GM23338 (cell line): ENCODE measurements around the gene PIM3. TPM values are rescaled to one million over a fixed set of nuclear protein-coding genes. Genes with fewer than 3 reads are reported as not detected.

ENCODE experiments used
- ATAC-seq: fragments of 200-7000 bp; cut with Tn5 transposase; 3 replicates; pipeline ENCODE4 v1.9.1; 2020
- DNase-seq: peaks from one replicate; pipeline ENCODE4 v3.0.0-alpha.2; 2015; ENCODE audit warnings: low spot score
- H2AFZ ChIP-seq: fragments of 200-600 bp; sonication (generic); 2 replicates; pipeline ENCODE4 v1.8.0; 2016; ENCODE audit warnings: antibody characterized with exemption, mild to moderate bottlenecking, moderate library complexity
- H3F3A ChIP-seq: fragments of 200-600 bp; sonication (generic); replicated peaks from 2 replicates; pipeline ENCODE4 v1.8.0; 2017; ENCODE audit warnings: antibody characterized with exemption, mixed run types, low read depth
- H3K27ac ChIP-seq: fragments of 200-600 bp; sonication (generic); 2 replicates; pipeline ENCODE4 v1.6.1; 2016; ENCODE audit warnings: low read depth
- H3K27me3 ChIP-seq: fragments of 200-600 bp; sonication (generic); 2 replicates; pipeline ENCODE4 v1.8.0; 2016; ENCODE audit warnings: mild to moderate bottlenecking, mixed run types, moderate library complexity; ENCODE audit not compliant: insufficient read depth
- H3K36me3 ChIP-seq: fragments of 200-600 bp; sonication (generic); 2 replicates; pipeline ENCODE4 v1.8.0; 2016; ENCODE audit warnings: mild to moderate bottlenecking; ENCODE audit not compliant: insufficient read depth
- H3K4me1 ChIP-seq: fragments of 200-600 bp; sonication (generic); 2 replicates; pipeline ENCODE4 v1.8.0; 2016; ENCODE audit warnings: mild to moderate bottlenecking, moderate library complexity; ENCODE audit not compliant: insufficient read depth
- H3K4me2 ChIP-seq: fragments of 200-600 bp; sonication (generic); 2 replicates; pipeline ENCODE4 v1.7.1; 2017; ENCODE audit warnings: mixed run types
- H3K4me3 ChIP-seq: fragments of 200-600 bp; sonication (generic); 2 replicates; pipeline ENCODE4 v1.6.1; 2016; ENCODE audit warnings: mixed run types
- H3K79me2 ChIP-seq: fragments of 200-600 bp; sonication (generic); replicated peaks from 2 replicates; pipeline ENCODE4 v1.8.0; 2017; ENCODE audit warnings: mild to moderate bottlenecking; ENCODE audit not compliant: insufficient read depth
- H3K9me2 ChIP-seq: fragments of 200-600 bp; sonication (generic); 2 replicates; pipeline ENCODE4 v1.8.0; 2017; ENCODE audit not compliant: insufficient read depth
- H4K20me1 ChIP-seq: fragments of 200-600 bp; sonication (generic); replicated peaks from 2 replicates; pipeline ENCODE4 v1.8.0; 2017; ENCODE audit warnings: mild to moderate bottlenecking; ENCODE audit not compliant: insufficient read depth
- H3K27ac Mint-ChIP-seq: 2 replicates; pipeline ENCODE4 v1.8.0; 2020; ENCODE audit warnings: inconsistent platforms, mild to moderate bottlenecking, moderate library complexity, mixed read lengths
- H3K27me3 Mint-ChIP-seq: 3 replicates; pipeline ENCODE4 v1.8.0; 2022; ENCODE audit warnings: low read depth, mild to moderate bottlenecking, moderate library complexity, mixed read lengths, inconsistent platforms; ENCODE audit not compliant: insufficient read depth, poor library complexity
- H3K36me3 Mint-ChIP-seq: 3 replicates; pipeline ENCODE4 v1.8.0; 2021; ENCODE audit warnings: low read depth, mild to moderate bottlenecking, inconsistent platforms, moderate library complexity, mixed read lengths
- H3K4me1 Mint-ChIP-seq: 3 replicates; pipeline ENCODE4 v1.8.0; 2020; ENCODE audit warnings: mild to moderate bottlenecking, inconsistent platforms, mixed read lengths
- H3K4me3 Mint-ChIP-seq: 3 replicates; pipeline ENCODE4 v1.8.0; 2021; ENCODE audit warnings: moderate library complexity, mild to moderate bottlenecking, inconsistent platforms, mixed read lengths
- H3K9me3 Mint-ChIP-seq: 3 replicates; pipeline ENCODE4 v1.8.0; 2020; ENCODE audit warnings: moderate library complexity, mild to moderate bottlenecking, inconsistent platforms, mixed read lengths
- CREB1 ChIP-seq: fragments of 250-450 bp; sonication (Bioruptor Pico); IDR thresholded peaks from 2 replicates; pipeline ENCODE4 v1.5.0; 2020; ENCODE audit warnings: low read depth, mild to moderate bottlenecking, moderate library complexity
- CTCF ChIP-seq, 2 experiments: fragments of 200-600 bp in 1 of 2; sonication (generic) in 1 of 2; conservative IDR thresholded peaks; 2 replicates each; pipeline versions ENCODE4 v1.5.1 to v1.6.1; 2016 to 2017; ENCODE audit warnings: antibody characterized with exemption in 2 of 2, low read depth in 2 of 2, mild to moderate bottlenecking in 2 of 2, moderate library complexity in 1 of 2
- ETS1 ChIP-seq: IDR thresholded peaks from 2 replicates; pipeline ENCODE4 v1.6.1; 2016; ENCODE audit warnings: antibody characterized with exemption
- EZH2 ChIP-seq: fragments of 200-600 bp; sonication (generic); IDR thresholded peaks from one replicate; pipeline ENCODE4 v1.8.0; 2017; ENCODE audit warnings: antibody characterized with exemption, mild to moderate bottlenecking, low read depth; ENCODE audit not compliant: unreplicated experiment
- EZH2phosphoT487 ChIP-seq: fragments of 200-600 bp; sonication (generic); IDR thresholded peaks from one replicate; pipeline ENCODE4 v1.8.1; 2018; ENCODE audit warnings: antibody characterized with exemption; ENCODE audit not compliant: unreplicated experiment
- JUNB ChIP-seq: IDR thresholded peaks from one replicate; pipeline ENCODE4 v1.6.1; 2016; ENCODE audit warnings: antibody characterized with exemption; ENCODE audit not compliant: unreplicated experiment
- NANOG ChIP-seq: IDR thresholded peaks from 2 replicates; pipeline ENCODE4 v1.6.1; 2016; ENCODE audit warnings: antibody characterized with exemption, borderline replicate concordance
- POLR2AphosphoS5 ChIP-seq: IDR thresholded peaks from 2 replicates; pipeline ENCODE4 v1.6.1; 2016; ENCODE audit warnings: antibody characterized with exemption, low read depth
- REST ChIP-seq: IDR thresholded peaks from one replicate; pipeline ENCODE4 v1.6.1; 2018; ENCODE audit warnings: antibody characterized with exemption; ENCODE audit not compliant: unreplicated experiment
- STAT1 ChIP-seq: IDR thresholded peaks from one replicate; pipeline ENCODE4 v1.6.1; 2016; ENCODE audit warnings: antibody characterized with exemption; ENCODE audit not compliant: unreplicated experiment
- ZNF114 ChIP-seq: fragments of 250-450 bp; sonication (Bioruptor Pico); IDR thresholded peaks from 2 replicates; pipeline ENCODE4 v1.5.0; 2020; ENCODE audit warnings: mild to moderate bottlenecking, moderate library complexity
- ZNF331 ChIP-seq: fragments of 250-450 bp; sonication (Bioruptor Pico); IDR thresholded peaks from 2 replicates; pipeline ENCODE4 v1.5.0; 2020; ENCODE audit warnings: low read depth, mild to moderate bottlenecking, moderate library complexity
- polyA plus RNA-seq: library from polyadenylated mRNA; unstranded; fragments of >200 nt; fragmentation: Nextera tagmentation; extraction: Ambion mirVana; gene quantifications from 2 replicates; pipeline ENCODE4 v1.2.1, GENCODE V29; 2016
- total RNA-seq: library from RNA; depleted of rRNA; stranded (reverse); fragments of >200 nt; shearing (Covaris generic); gene quantifications from 2 replicates; pipeline ENCODE4 v1.2.3, GENCODE V29; 2014

The PIM3 gene
- total and polyA plus RNA-seq, 2 experiments from 2014 or later = 17.7 to 37.3 TPM

GRCh38 chr22:49934891-49935557 is 25.5 kb upstream of the PIM3 start (continued):
- TF ChIP-seq REST (no peak), ETS1 (no peak), CTCF (conservative IDR thresholded peaks at IDR 0.05; ENCODE audit: low read depth in 2 of 2) (no peak), ZNF331 (CRISPR knock-in tag) (no peak), NANOG (no peak), STAT1 (no peak), CREB1 (CRISPR knock-in tag) (no peak), POLR2AphosphoS5 (no peak), EZH2phosphoT487 (no peak), JUNB (no peak), ZNF114 (CRISPR knock-in tag) (no peak)

- TF ChIP-seq REST (no peak), ETS1 (no peak), EZH2 (no peak), STAT1 (no peak)
- H3K36me3 Mint-ChIP-seq = no peaks in the 10 kb centered on the region
- ATAC-seq (no peak), DNase-seq (peak; percentile 46)
- Histone ChIP-seq H3K9me2 (no peaks in the 10 kb centered on the region), H3K4me3 (no peak overlapping the region), H3K36me3 (no peaks in the 10 kb centered on the region), H4K20me1 (no peaks in the 10 kb centered on the region), H3K4me1 (peaks cover 10% of the 10 kb centered on the region; the same call in 1 of the 2 replicates), H3F3A (no peaks in the 10 kb centered on the region), H2AFZ (no peak overlapping the region), H3K27me3 (no peaks in the 10 kb centered on the region), H3K79me2 (no peaks in the 10 kb centered on the region), H3K4me2 (no peak overlapping the region), H3K27ac (no peak overlapping the region)
- peaks cover 10% of the 10 kb centered on the region for H3K27me3 Mint-ChIP-seq
- H3K4me1 Mint-ChIP-seq = peaks cover 5% of the 10 kb centered on the region; the same call in 2 of the 3 replicates
- 0 out of 3 replicates have a peak, but pooled peaks cover 3% of the 10 kb centered on the region for H3K9me3 Mint-ChIP-seq
- no peak overlapping the region; the same call in 2 of the 3 replicates for H3K4me3 Mint-ChIP-seq
- no peak overlapping the region for H3K27ac Mint-ChIP-seq
Observed at GRCh38 chr22:49935561-49935960, 25.0 kb upstream of the PIM3 start.
